Posterior vena cava (tissue), 2 donors: Measurements from ENCODE around the gene PDE7B. TPM values are rescaled to one million over a fixed set of nuclear protein-coding genes. Genes with fewer than 3 reads are reported as not detected.
"Not testable (repeated sequence)": the region's sequence is repeated elsewhere in the genome, so short reads cannot be mapped to it uniquely, and the experiment has no call there.

Source experiments
- DNase-seq: peaks from one replicate; pipeline ENCODE4 v3.0.0-alpha.2; 2020; ENCODE audit warnings: low spot score
- intact Hi-C, 2 donors: fragments of 100-400 bp; cut with DNase I; formaldehyde crosslinking; loops; one replicate each; pipeline versions ENCODE4 v1.14.1 to v1.14.2; 2022 to 2023
- total RNA-seq, 2 donors: library from RNA; stranded (reverse); fragmentation: NEBNext Ultra II Directional; extraction: Animal tissue kit (Norgen Biotek cat#: 25700); gene quantifications; one replicate each; pipeline ENCODE4 v1.2.1, GENCODE V29; 2021
- donor health status: DM: yes; HTN: yes; CAD: no.
- donor health status: DM: yes; HTN: yes; CAD: no.

The PDE7B gene
- total RNA-seq, 2 donors from 2014 or later: 5.9 to 7.2 TPM

DNA sequence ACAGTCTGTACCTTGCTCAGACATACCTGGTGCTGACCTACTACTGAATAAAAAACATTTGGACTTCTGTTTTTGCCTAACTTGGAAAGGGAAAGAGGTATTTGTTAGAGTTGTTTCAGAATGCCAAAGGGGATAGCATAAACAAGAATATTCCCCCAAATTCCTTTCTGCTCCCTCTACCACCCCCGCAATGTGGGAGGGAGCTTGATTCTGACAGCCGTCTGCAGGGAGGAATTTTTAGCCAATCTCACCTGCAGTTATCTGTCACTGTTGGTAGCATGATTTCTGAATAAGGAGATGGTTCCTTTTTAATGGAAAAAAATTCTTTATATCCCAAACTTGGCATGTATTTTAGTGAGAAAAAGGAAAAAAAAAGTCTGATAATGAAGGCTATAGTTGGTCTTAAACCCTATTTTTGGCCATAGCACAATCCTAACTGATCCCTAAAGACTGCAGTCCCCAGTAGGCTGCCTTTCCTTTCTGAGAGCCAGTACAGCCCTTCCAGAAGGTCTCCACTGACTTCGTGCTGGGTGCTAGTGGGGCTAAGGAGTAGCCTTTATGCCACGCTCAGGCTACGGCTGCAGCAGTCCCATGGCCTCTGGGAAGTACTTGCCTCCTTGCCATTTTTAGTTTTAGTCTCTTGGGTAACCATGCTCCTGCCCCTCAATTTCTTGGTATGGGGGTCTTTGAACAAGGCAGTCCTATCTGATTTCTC, 13.6 kb upstream of the PDE7B start:
- intact Hi-C loops: no loop called here
- DNase-seq: no peak

DNA sequence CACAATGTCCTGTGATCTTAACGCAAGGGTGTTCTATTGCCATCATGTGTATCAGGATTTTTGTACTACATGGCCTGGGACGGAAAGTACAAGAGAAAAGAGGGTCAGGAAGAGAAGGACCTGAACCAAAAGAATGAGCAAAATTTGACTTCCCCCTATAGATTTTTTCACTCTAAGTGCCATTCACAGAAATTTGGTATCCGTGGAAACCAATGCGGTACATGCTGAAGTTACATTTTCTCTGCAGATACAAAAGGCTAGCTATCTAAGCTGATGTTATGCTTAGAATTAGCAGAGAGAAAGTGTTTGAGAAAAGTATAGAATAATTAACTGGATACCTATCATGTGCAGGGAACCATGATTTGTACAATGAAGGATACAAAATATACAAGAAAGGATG, 12.4 kb upstream of the PDE7B start:
- intact Hi-C loops: no loop called here
- DNase-seq: no peak

GRCh38 chr6:135842618-135843392, 8.7 kb upstream of the PDE7B start:
- no peak for DNase-seq
- intact Hi-C loops: no loop called here

DNA sequence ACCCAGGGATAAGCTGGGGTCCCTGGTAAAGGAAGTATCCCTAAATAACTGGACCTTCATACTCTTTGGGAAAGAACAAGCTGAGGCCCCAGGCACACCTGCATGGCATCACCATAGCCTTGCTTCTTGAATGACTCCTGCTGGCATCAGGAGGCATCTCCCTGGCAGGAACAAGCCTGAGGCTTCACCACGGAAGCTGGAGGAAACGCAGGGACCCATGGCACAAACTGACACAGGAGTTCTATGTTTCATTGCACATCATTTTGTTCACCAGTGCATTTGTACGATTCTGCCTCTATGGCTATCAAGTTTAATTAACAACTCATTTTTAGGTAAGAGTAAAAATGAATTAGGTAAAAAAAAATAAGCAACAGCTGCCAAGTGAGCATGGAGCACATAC, 619 bp upstream of the PDE7B start:
- intact Hi-C loops: no loop called here
- no peak for DNase-seq

- no peak for DNase-seq
- intact Hi-C loops: no loop called here
Observed at GRCh38 chr6:135852746-135853145, 1.2 kb downstream of the PDE7B start.

DNA sequence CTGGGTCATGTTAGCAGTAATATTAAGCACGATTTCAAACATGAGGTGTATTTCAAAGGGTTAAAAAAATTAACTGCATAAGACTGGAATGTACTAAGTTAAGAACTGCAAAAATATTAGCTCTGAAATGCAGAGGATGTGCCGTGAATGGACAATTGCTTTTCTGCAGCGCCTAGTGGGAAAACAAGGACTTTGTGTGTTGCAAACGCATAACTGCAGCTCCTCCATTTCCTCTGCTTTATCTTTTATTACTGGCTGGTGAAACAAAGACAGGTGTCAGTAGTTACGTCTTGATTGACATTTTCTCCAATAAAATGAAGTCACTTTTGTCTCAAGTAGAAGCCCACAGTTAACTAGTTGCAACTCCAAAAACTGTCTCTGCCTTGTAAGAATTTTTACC, 1.7 kb downstream of the PDE7B start:
- intact Hi-C loops: no loop called here

DNA sequence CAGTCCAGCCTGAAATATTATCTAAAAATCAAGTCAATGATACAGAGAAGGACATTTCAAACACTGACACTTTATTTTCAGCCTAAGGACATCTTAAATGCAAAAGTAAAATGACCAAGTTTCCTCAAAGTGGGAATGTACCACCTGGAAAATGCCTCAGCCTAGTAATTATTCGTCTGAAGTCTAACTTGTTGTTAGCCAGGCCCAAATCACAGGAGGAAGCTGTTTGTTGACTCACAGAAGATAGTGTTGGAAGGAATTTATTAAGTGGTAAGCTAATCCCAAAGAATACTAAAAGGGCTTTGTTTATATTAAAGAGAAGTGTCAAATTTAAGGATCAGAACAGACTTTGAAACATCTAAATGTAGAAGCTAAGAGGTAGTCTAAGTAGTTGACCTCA, 2.5 kb downstream of the PDE7B start:
- no peak for DNase-seq
- intact Hi-C loops: no loop called here

More for the DNA sequence above, 1.7 kb downstream of the PDE7B start:
- DNase-seq: no peak

GRCh38 chr6:135854799-135855198, 3.3 kb downstream of the PDE7B start:
- DNase-seq: no peak
- intact Hi-C loops: no loop called here

GRCh38 chr6:135858931-135859330, 7.4 kb downstream of the PDE7B start:
- DNase-seq: no peak

GRCh38 chr6:135860361-135860760, 8.9 kb downstream of the PDE7B start:
- intact Hi-C loops: no loop called here
- no peak for DNase-seq

More at GRCh38 chr6:135858931-135859330, 7.4 kb downstream of the PDE7B start:
- intact Hi-C loops: no loop called here

- intact Hi-C loops: no loop called here
- DNase-seq: no peak
Observed at GRCh38 chr6:135861189-135861588, 9.7 kb downstream of the PDE7B start.

- intact Hi-C loops, DNase-seq: not testable (repeated sequence)
Observed at GRCh38 chr6:135864929-135865328, 13.4 kb downstream of the PDE7B start.

DNA sequence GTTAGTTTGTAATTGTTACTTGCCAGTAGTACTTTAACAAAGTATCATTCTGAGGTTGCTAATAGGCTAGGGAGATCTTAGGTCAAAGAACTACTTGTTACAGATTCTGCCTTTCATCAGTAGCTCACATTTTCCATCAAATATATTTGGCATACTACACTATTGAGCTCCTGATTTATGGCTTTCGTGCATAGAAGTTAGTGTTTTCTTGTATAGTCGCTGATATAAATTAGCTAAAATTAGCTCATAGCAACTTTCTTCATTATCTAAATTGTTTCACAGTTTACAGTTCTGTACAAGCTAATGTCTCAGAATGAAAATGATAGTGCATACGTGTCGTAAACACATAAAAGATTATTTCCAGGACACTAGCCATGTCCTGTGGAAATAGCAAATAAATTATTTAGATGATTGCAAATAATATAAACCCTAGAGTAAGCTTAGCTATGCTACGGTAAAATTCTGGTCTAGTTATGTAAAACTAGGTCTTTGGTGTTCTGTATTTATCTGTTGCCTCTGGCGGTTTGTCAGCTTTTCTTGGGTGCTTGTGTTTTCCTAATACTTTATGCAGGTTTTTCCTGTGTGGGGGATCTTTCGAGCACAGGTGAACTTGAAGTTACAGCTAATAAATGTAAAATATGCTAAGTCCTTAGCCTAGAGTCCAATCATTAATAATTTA, 15.1 kb downstream of the PDE7B start:
- intact Hi-C loops: no loop called here
- no peak for DNase-seq

DNA sequence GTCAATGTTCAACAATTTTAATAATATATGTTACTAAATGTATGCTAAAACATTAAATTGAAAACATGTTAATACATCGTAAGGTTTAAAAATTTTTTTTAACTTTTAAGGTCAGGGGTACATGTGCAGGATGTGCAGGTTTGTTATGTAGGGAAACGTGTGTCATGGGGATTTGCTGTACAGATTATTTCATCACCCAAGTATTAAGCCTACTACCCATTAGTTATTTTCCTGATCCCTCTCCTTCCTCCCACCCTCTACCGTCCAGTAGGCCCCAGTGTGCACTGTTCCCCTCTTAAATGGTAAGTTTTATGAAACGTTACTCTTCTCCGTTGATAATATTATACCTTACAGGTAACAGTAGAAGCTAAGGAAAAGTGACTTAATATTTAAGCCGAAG, 15.8 kb downstream of the PDE7B start:
- intact Hi-C loops: no loop called here
- no peak for DNase-seq

DNA sequence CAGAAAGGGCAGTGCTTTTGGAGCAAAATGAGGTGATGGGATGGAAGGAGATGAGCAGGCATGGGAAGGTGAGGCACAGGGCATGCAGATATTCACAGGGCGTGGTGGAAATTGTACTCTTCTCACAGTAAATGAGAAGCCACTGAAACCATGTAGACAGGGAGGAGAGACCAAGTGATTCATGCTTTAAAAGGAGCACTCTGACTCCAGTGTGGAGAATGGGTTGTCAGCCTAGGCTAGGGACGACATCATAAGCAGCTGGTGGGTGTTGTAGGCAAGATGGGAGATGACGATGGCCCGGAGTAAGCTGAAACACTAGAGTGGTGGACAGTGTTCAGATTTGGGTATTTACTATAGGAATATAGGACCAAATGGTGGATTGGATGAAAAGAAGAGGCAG, 18.4 kb downstream of the PDE7B start:
- no peak for DNase-seq

GRCh38 chr6:135870722-135871121, 19.2 kb downstream of the PDE7B start:
- intact Hi-C loops: no loop called here

More for the DNA sequence above, 18.4 kb downstream of the PDE7B start:
- intact Hi-C loops: no loop called here

DNA sequence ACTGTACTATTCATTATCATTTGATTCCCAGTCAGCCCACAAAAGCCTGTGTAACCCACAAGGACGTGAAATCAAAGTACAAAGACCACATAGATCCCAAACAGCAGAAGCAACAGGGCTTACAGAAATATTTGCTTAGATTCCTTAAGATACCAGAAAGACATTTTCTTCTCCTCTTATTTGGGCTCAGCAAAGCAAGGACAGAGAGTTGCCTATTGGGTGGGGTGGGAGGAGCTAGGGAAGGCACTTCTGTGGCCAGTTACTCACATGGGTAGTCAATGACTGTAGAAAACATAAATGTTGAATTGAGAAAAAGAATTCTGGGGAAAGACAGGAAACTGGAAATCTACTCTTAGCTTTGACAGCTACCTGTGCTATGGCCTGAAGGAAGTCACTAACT, 19.8 kb downstream of the PDE7B start:
- DNase-seq: no peak
- intact Hi-C loops: no loop called here

More at GRCh38 chr6:135870722-135871121, 19.2 kb downstream of the PDE7B start:
- no peak for DNase-seq

DNA sequence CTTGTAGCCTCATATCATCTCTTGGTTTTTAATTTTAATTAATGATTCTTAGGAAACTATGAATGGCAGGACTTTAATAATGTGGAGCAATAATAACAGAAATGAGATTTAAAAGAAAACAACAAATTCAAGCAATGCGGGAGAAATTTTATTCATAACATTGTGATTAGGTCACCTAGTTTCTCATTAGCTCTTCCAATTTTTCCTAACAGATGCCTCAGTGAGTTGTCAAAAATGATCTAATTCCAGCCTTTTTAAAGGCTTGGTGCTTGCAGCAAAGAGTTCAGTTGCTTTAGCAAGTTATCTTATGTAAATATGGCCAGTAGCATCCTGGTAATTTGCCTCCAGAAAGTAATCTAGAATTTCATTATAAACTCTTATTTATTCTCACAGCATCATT, 20.4 kb downstream of the PDE7B start:
- DNase-seq: no peak
- intact Hi-C loops: no loop called here

GRCh38 chr6:135875446-135875845, 23.9 kb downstream of the PDE7B start:
- intact Hi-C loops: no loop called here

GRCh38 chr6:135876058-135876457, 24.6 kb downstream of the PDE7B start:
- DNase-seq: no peak
- intact Hi-C loops: no loop called here

More at GRCh38 chr6:135875446-135875845, 23.9 kb downstream of the PDE7B start:
- DNase-seq: no peak
